ENCODE measurements around the gene TSR1. TPM values are rescaled to one million over a fixed set of nuclear protein-coding genes. Genes with fewer than 3 reads are reported as not detected.

Gene TSR1
- total RNA-seq, 4 donors from 2014 or later: 21.9 to 36.0 (median 33.0) TPM

- TF ChIP-seq CTCF (IDR thresholded peaks at IDR 0.05; ENCODE audit: low read depth): no peak
Observed at GRCh38 chr17:2346475-2346874, 10.2 kb upstream of the TSR1 start.

- TF ChIP-seq CTCF (IDR thresholded peaks at IDR 0.05; ENCODE audit: low read depth): no peak
Observed at GRCh38 chr17:2344528-2344927, 8.3 kb upstream of the TSR1 start.

- TF ChIP-seq CTCF (IDR thresholded peaks at IDR 0.05; ENCODE audit: low read depth): no peak
Observed at GRCh38 chr17:2343421-2343820, 7.2 kb upstream of the TSR1 start.

- no peak for TF ChIP-seq CTCF (IDR thresholded peaks at IDR 0.05; ENCODE audit: low read depth)
Observed at GRCh38 chr17:2338315-2338657, 2.0 kb upstream of the TSR1 start.

- TF ChIP-seq CTCF (IDR thresholded peaks at IDR 0.05; ENCODE audit: low read depth): no peak
Observed at GRCh38 chr17:2337544-2338314, 1.5 kb upstream of the TSR1 start.

GRCh38 chr17:2336852-2337543 is 741 bp upstream of the TSR1 start, which contains the start of gene SGSM2:
Gene SGSM2, plus strand, starts transcription at chr17:2337501. Its CDS starts 188 bp downstream, at chr17:2337689.
- TF ChIP-seq CTCF (IDR thresholded peaks at IDR 0.05; ENCODE audit: low read depth): no peak

- TF ChIP-seq CTCF (IDR thresholded peaks at IDR 0.05; ENCODE audit: low read depth): no peak
Observed at GRCh38 chr17:2335726-2336214, 487 bp downstream of the TSR1 start.
